Measurements from ENCODE around the gene ZBTB46. TPM values are rescaled to one million over a fixed set of nuclear protein-coding genes. Genes with fewer than 3 reads are reported as not detected.

Gene ZBTB46
- total RNA-seq, 1 donor from 2014 or later: 11.6 TPM

- peaks cover 2% of the 10 kb centered on the region for H3K36me3 Mint-ChIP-seq
- H3K27me3 Mint-ChIP-seq (ENCODE audit: low read depth): no peaks in the 10 kb centered on the region
- no peak for TF ChIP-seq CTCF (IDR thresholded peaks at IDR 0.05; ENCODE audit: unreplicated experiment)
- no peaks in the 10 kb centered on the region for H3K9me3 Mint-ChIP-seq
- H3K4me1 Mint-ChIP-seq: peaks cover 4% of the 10 kb centered on the region
- no peak overlapping the region for H3K4me3 Mint-ChIP-seq
- no peak for DNase-seq (ENCODE audit: low spot score in 2 of 2, unreplicated experiment in 2 of 2)
- H3K27ac Mint-ChIP-seq: no peak overlapping the region
Measured at GRCh38 chr20:63769891-63770474, 61.1 kb downstream of the ZBTB46 start.

- H3K9me3 Mint-ChIP-seq: no peaks in the 10 kb centered on the region
- no peak for TF ChIP-seq CTCF (IDR thresholded peaks at IDR 0.05; ENCODE audit: unreplicated experiment)
- DNase-seq (ENCODE audit: low spot score in 2 of 2, unreplicated experiment in 2 of 2): no peak
- H3K27ac Mint-ChIP-seq: no peak overlapping the region
- no peaks in the 10 kb centered on the region for H3K27me3 Mint-ChIP-seq (ENCODE audit: low read depth)
- peaks cover 2% of the 10 kb centered on the region for H3K36me3 Mint-ChIP-seq
- no peak overlapping the region for H3K4me3 Mint-ChIP-seq
- no peaks in the 10 kb centered on the region for H3K4me1 Mint-ChIP-seq
Measured at GRCh38 chr20:63768591-63769515, 62.2 kb downstream of the ZBTB46 start.

GRCh38 chr20:63767886-63768285 is 63.2 kb downstream of the ZBTB46 start:
- Mint-ChIP-seq H3K36me3 (peaks cover 2% of the 10 kb centered on the region), H3K9me3 (no peaks in the 10 kb centered on the region), H3K4me1 (no peaks in the 10 kb centered on the region), H3K27me3 (ENCODE audit: low read depth) (no peaks in the 10 kb centered on the region), H3K27ac (no peak overlapping the region), H3K4me3 (no peak overlapping the region)
- no peak for TF ChIP-seq CTCF (IDR thresholded peaks at IDR 0.05; ENCODE audit: unreplicated experiment)
- no peak for DNase-seq (ENCODE audit: low spot score in 2 of 2, unreplicated experiment in 2 of 2)

GRCh38 chr20:63767456-63767855 is 63.6 kb downstream of the ZBTB46 start:
- no peaks in the 10 kb centered on the region for H3K9me3 Mint-ChIP-seq
- H3K27ac Mint-ChIP-seq: no peak overlapping the region
- no peak for DNase-seq (ENCODE audit: low spot score in 2 of 2, unreplicated experiment in 2 of 2)
- H3K27me3 Mint-ChIP-seq (ENCODE audit: low read depth): no peaks in the 10 kb centered on the region
- H3K4me1 Mint-ChIP-seq: no peaks in the 10 kb centered on the region
- peaks cover 2% of the 10 kb centered on the region for H3K36me3 Mint-ChIP-seq
- no peak for TF ChIP-seq CTCF (IDR thresholded peaks at IDR 0.05; ENCODE audit: unreplicated experiment)
- no peak overlapping the region for H3K4me3 Mint-ChIP-seq

- Mint-ChIP-seq H3K27me3 (ENCODE audit: low read depth) (no peaks in the 10 kb centered on the region), H3K9me3 (no peaks in the 10 kb centered on the region), H3K27ac (no peak overlapping the region), H3K36me3 (peaks cover 2% of the 10 kb centered on the region), H3K4me3 (no peak overlapping the region), H3K4me1 (no peaks in the 10 kb centered on the region)
- no peak for TF ChIP-seq CTCF (IDR thresholded peaks at IDR 0.05; ENCODE audit: unreplicated experiment)
- no peak for DNase-seq (ENCODE audit: low spot score in 2 of 2, unreplicated experiment in 2 of 2)
Measured at GRCh38 chr20:63766695-63767426, 64.2 kb downstream of the ZBTB46 start.

Data from mesothelial cell of epicardium (in vitro differentiated cells).